HG02610 (cell line): Measurements from ENCODE around the gene NFKB1.
"Not testable (repeated sequence)": the region's sequence is repeated elsewhere in the genome, so short reads cannot be mapped to it uniquely, and the experiment has no call there.

Experiments
- ATAC-seq: cut with Tn5 transposase; IDR thresholded peaks from one replicate; pipeline ENCODE4 v1.9.1; 2021; ENCODE audit warnings: mild to moderate bottlenecking, moderate library complexity; ENCODE audit not compliant: unreplicated experiment

NFKB1 gene, protein sequence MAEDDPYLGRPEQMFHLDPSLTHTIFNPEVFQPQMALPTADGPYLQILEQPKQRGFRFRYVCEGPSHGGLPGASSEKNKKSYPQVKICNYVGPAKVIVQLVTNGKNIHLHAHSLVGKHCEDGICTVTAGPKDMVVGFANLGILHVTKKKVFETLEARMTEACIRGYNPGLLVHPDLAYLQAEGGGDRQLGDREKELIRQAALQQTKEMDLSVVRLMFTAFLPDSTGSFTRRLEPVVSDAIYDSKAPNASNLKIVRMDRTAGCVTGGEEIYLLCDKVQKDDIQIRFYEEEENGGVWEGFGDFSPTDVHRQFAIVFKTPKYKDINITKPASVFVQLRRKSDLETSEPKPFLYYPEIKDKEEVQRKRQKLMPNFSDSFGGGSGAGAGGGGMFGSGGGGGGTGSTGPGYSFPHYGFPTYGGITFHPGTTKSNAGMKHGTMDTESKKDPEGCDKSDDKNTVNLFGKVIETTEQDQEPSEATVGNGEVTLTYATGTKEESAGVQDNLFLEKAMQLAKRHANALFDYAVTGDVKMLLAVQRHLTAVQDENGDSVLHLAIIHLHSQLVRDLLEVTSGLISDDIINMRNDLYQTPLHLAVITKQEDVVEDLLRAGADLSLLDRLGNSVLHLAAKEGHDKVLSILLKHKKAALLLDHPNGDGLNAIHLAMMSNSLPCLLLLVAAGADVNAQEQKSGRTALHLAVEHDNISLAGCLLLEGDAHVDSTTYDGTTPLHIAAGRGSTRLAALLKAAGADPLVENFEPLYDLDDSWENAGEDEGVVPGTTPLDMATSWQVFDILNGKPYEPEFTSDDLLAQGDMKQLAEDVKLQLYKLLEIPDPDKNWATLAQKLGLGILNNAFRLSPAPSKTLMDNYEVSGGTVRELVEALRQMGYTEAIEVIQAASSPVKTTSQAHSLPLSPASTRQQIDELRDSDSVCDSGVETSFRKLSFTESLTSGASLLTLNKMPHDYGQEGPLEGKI

GRCh38 chr4:102500696-102501446 lies at the start of gene NFKB1:
Gene NFKB1, plus strand, starts transcription at chr4:102501359. Its CDS starts 24,160 bp downstream, at chr4:102525519.
- ATAC-seq = peak; percentile 74

- no peak for ATAC-seq
Observed at GRCh38 chr4:102452854-102453253, 48.3 kb upstream of the NFKB1 start.

- ATAC-seq = no peak
Observed at GRCh38 chr4:102453827-102454226, 47.3 kb upstream of the NFKB1 start.

- ATAC-seq = no peak
Observed at GRCh38 chr4:102454268-102454667, 46.9 kb upstream of the NFKB1 start.

- no peak for ATAC-seq
Observed at GRCh38 chr4:102454981-102455685, 46.0 kb upstream of the NFKB1 start.

GRCh38 chr4:102455750-102456149 lies 45.4 kb upstream of the NFKB1 start:
- no peak for ATAC-seq

- no peak for ATAC-seq
Observed at GRCh38 chr4:102466298-102466697, 34.9 kb upstream of the NFKB1 start.

GRCh38 chr4:102469806-102470205 lies 31.4 kb upstream of the NFKB1 start:
- ATAC-seq = no peak

DNA sequence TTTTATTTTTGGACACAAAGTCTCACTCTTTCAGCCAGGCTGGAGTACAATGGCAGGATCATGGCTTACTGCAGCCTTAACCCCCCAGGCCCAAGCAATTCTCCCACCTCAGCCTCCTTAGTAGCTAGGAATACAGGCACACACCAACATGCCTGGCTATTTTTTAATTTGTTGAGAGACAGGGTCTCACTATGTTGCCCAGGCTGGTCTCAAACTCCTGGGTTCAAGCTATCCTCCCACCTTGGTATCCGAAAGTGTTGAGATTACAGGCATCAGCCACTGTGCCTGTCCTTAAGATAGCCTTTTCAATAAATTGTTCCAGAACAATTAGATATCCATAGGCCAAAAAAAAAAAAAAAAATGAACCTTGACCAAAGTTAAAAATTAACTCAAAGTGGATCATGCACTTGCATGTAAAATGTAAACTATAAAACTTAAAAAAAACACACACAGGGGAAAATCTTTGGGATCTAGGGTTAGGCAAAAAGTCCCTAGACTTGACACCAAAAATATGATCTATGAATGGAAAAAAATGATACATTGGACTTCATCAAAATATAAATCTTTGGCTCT lies 28.6 kb upstream of the NFKB1 start:
- ATAC-seq = no peak

GRCh38 chr4:102473476-102473875 lies 27.7 kb upstream of the NFKB1 start:
- ATAC-seq = no peak

- no peak for ATAC-seq
Observed at GRCh38 chr4:102474736-102475504, 26.2 kb upstream of the NFKB1 start.

DNA sequence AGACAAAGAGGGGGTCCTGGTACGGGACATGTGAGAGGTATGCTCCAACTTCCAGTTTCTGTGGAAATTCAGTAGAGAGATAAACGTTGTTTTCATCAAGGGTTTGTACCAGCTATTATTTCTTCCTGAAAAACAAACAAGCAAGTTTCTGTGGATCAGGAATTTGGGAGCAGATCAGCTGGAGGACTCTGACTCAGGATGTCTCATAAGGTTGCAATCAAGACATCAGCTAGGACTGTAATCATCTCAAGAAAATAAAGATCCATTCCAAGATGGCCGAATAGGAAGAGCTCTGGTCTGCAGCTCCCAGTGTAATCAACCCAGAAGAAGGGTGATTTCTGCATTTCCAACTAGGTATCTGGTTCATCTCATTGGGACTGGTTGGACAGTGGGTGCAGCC lies 23.5 kb upstream of the NFKB1 start:
- no peak for ATAC-seq

DNA sequence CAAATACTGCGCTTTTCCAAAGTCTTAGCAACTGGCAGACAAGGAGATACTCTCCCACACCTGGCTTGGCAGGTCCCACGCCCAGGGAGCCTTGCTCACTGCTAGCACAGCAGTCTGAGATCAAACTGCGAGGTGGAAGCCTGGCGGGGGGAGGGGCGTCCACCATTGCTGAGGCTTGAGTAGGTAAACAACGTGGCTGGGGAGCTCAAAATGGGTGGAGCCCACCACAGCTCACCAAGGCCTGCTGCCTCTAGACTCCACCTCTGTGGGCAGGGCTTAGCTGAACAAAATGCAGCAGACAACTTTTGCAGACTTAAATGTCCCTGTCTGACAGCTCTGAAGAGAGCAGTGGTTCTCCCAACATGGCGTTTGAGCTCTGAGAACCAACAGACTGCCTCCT lies 23.0 kb upstream of the NFKB1 start:
- no peak for ATAC-seq

- ATAC-seq = not testable (repeated sequence)
Observed at GRCh38 chr4:102479832-102480231, 21.3 kb upstream of the NFKB1 start.

- ATAC-seq = no peak
Observed at GRCh38 chr4:102483120-102483519, 18.0 kb upstream of the NFKB1 start.

DNA sequence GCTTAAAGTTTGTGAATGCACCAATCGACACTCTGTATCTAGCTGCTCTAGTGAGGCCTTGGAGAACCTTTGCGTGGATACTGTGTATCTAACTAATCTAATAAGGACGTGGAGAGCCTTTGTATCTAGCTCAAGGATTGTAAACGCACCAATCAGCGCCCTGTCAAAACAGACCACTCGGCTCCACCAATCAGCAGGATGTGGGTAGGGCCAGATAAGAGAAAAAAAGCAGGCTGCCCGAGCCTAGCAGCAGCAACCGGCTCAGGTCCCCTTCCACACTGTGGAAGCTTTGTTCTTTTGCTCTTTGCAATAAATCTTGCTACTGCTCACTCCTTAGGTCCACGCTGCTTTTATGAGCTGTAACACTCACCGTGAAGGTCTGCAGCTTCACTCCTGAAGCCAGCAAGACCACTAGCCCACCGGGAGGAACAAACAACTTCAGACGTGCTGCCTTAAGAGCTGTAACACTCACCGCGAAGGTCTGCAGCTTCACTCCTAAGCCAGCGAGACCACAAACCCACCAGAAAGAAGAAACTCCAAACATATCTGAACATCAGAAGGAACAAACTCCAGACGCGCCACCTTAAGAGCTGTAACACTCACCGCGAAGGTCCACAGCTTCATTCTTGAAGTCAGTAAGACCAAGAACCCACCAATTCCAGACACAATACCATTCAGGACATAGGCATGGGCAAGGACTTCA lies 17.0 kb upstream of the NFKB1 start:
- not testable (repeated sequence) for ATAC-seq

DNA sequence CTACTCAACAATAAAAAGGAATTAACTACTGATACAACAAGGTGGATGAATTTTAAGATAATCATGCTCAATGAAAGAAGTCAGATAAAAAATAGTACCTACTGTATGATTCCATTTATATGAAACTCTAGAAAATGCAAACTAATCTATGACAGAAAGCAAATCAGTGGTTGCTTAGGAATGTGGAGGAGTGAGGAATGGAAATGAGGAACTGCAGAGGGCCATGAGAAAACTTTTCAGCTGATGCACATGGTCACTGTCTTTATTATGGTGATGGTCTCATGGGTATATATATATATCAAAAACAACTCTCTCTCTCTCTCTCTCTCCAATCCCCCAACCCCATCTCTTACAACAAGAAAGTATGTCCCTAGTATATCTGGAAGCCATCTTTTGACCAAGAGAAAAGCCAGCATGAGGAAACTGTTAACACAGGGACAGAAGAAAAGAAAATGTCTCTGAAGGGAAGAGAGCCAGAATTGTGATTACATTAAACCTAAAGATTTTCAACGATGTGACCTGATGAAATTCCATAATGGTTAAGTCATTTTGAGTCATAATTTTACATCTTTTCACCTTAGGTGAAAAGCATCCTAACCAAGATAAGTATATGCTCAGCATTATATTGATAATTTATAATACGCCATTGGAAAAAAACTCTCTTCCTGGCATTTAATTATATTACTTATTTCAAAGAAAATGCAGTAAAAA lies 8.5 kb upstream of the NFKB1 start:
- ATAC-seq = no peak

DNA sequence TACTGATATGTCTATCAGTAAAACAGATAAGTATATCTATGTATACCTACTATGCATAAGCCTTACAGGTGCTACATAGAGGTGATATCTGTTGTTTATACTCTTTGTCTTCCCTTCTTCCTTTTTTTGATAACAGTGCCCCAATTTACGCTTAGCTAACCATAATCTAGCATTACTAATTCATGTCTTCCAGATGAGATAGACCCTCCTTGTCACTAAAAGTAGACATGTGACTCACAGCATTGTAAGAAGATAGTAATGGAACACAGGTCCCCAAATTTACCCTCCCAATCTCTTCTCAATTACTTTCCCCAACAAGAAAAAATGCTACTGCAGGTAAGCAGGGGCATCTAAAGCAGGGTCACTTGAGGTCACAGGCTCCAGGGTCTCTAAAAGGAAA lies 7.9 kb upstream of the NFKB1 start:
- no peak for ATAC-seq
